ENCODE data around the gene CPVL.

Gene CPVL

DNA sequence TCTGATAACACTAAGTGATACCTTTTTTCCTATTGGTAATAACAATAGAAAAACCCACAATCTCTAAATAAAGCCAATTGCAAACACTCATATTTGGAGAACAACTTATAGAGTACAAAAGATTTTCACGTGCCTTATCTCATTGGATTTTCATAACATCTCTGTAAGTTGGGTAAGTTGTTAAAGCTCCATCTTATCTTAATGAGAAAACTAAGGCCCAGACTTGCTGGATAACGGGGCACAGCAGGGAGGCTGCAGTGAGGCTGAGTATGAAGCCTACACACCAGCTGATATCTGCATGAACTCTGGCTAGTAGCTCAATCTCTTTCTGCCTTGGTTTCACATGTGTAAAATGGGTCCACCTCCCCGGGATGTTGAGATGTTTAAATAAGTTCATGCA, 26.8 kb downstream of the CPVL start:
- no peak overlapping the region for H3K4ac ChIP-seq (ENCODE audit: low read depth in 1 of 2, low read length in 2 of 2)
- no peak overlapping the region for H3K27ac ChIP-seq (ENCODE audit: low read length, poor library complexity, severe bottlenecking)
- H4K8ac ChIP-seq (ENCODE audit: low read length), result no peak overlapping the region
- no peaks in the 10 kb centered on the region for H3K4me1 ChIP-seq (ENCODE audit: control insufficient read depth, insufficient read depth, low read depth, low read length)
- no peak overlapping the region for H3K9ac ChIP-seq (ENCODE audit: low read length)
- no peak overlapping the region for H3K4me3 ChIP-seq (ENCODE audit: insufficient read depth in 1 of 2, low read depth in 1 of 2, low read length in 2 of 2)
- no peak overlapping the region for H3K4me2 ChIP-seq (ENCODE audit: low read length, poor library complexity, severe bottlenecking)
- H3K36me3 ChIP-seq (ENCODE audit: control insufficient read depth in 1 of 2, insufficient read depth in 2 of 2, low read depth in 1 of 2, low read length in 2 of 2), result no peaks in the 10 kb centered on the region
- no peak overlapping the region for H4K91ac ChIP-seq (ENCODE audit: low read length)
- no peak overlapping the region for H3K23ac ChIP-seq (ENCODE audit: low read length in 2 of 2)
- H3K27me3 ChIP-seq (ENCODE audit: control insufficient read depth in 1 of 2, insufficient read depth in 1 of 2, low read length in 2 of 2), result peaks cover 12 to 14% of the 10 kb centered on the region in 2 experiments
- WGBS, result 49% methylated on average over 2 of the region's 3 CpGs
- no peak for DNase-seq
- no peak overlapping the region for H2AK5ac ChIP-seq (ENCODE audit: low read length, severe bottlenecking)
- H2AFZ ChIP-seq (ENCODE audit: low read depth, low read length), result no peak overlapping the region
- H3K79me1 ChIP-seq (replicated peaks; ENCODE audit: low read length, poor library complexity, severe bottlenecking), result no peaks in the 10 kb centered on the region
- H3K9me3 ChIP-seq (ENCODE audit: control insufficient read depth, low read length), result no peaks in the 10 kb centered on the region
- H3K18ac ChIP-seq (ENCODE audit: low read depth in 1 of 2, low read length in 2 of 2), result no peak overlapping the region
- no peak overlapping the region for H2BK120ac ChIP-seq (ENCODE audit: low read depth, low read length)
- no peak overlapping the region for H2BK5ac ChIP-seq (ENCODE audit: low read depth, low read length, poor library complexity, severe bottlenecking)
- no peak overlapping the region for H3K14ac ChIP-seq (ENCODE audit: low read length in 2 of 2)
- H2BK15ac ChIP-seq (ENCODE audit: low read depth, poor library complexity, severe bottlenecking), result no peak overlapping the region
- H2BK12ac ChIP-seq (ENCODE audit: low read length in 2 of 2), result no peak overlapping the region

DNA sequence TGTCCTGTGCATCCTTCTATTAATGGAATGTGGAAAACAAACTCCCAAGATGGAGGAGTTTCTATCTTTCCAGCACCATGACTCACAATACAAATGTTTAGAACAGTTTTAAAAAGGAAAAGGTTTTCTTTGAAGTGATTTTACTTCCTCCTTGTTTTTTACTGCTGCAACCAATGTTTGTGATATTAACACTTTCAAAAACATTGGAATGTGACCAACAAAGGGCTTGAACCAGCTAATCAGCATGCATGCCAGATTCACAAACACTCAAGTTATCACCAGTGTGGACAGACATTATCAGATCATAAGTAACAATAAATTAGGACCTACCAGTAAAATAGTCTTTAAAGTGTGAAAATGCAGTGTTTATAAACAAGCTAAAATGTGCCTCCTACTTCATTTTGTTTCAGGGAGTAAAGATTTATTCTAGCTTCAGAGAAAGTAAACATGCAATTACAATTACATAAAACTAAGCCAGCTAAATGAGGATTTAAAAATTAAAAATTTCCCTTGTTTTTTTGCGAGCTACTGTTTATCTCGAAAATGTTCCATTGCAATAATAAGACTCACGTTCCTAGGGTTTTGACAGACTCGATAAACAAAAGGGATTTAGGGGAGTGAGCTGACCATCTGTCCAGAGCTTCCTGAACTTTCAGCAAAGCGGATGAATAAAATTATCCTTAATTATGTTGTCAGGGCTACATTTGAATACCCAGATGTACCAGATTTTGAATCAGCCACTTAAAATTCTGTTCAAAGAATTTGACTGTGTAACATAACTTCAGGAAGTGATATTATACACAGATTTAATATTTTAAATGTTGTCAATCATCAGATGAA, 29.8 kb downstream of the CPVL start:
- Histone ChIP-seq H2BK12ac (ENCODE audit: low read length in 2 of 2) (no peak overlapping the region), H3K14ac (ENCODE audit: low read length in 2 of 2) (no peak overlapping the region), H2AK5ac (ENCODE audit: low read length, severe bottlenecking) (no peak overlapping the region), H3K9ac (ENCODE audit: low read length) (no peak overlapping the region), H3K23ac (ENCODE audit: low read length in 2 of 2) (no peak overlapping the region), H3K4me3 (ENCODE audit: insufficient read depth in 1 of 2, low read depth in 1 of 2, low read length in 2 of 2) (no peak overlapping the region), H3K4ac (ENCODE audit: low read depth in 1 of 2, low read length in 2 of 2) (no peak overlapping the region), H3K4me1 (ENCODE audit: control insufficient read depth, insufficient read depth, low read depth, low read length) (no peaks in the 10 kb centered on the region), H3K9me3 (ENCODE audit: control insufficient read depth, low read length) (no peaks in the 10 kb centered on the region), H3K4me2 (ENCODE audit: low read length, poor library complexity, severe bottlenecking) (no peak overlapping the region), H2BK15ac (ENCODE audit: low read depth, poor library complexity, severe bottlenecking) (no peak overlapping the region), H3K36me3 (ENCODE audit: control insufficient read depth in 1 of 2, insufficient read depth in 2 of 2, low read depth in 1 of 2, low read length in 2 of 2) (no peaks in the 10 kb centered on the region), H3K27me3 (ENCODE audit: control insufficient read depth in 1 of 2, insufficient read depth in 1 of 2, low read length in 2 of 2) (peaks cover 17 to 25% of the 10 kb centered on the region in 2 experiments), H3K18ac (ENCODE audit: low read depth in 1 of 2, low read length in 2 of 2) (no peak overlapping the region), H2BK120ac (ENCODE audit: low read depth, low read length) (no peak overlapping the region), H2BK5ac (ENCODE audit: low read depth, low read length, poor library complexity, severe bottlenecking) (no peak overlapping the region), H3K27ac (ENCODE audit: low read length, poor library complexity, severe bottlenecking) (no peak overlapping the region), H3K79me1 (replicated peaks; ENCODE audit: low read length, poor library complexity, severe bottlenecking) (no peaks in the 10 kb centered on the region), H2AFZ (ENCODE audit: low read depth, low read length) (no peak overlapping the region), H4K8ac (ENCODE audit: low read length) (no peak overlapping the region), H4K91ac (ENCODE audit: low read length) (no peak overlapping the region)
- WGBS, result 51% methylated on average over 4 of the region's 5 CpGs
- DNase-seq, result no peak

DNA sequence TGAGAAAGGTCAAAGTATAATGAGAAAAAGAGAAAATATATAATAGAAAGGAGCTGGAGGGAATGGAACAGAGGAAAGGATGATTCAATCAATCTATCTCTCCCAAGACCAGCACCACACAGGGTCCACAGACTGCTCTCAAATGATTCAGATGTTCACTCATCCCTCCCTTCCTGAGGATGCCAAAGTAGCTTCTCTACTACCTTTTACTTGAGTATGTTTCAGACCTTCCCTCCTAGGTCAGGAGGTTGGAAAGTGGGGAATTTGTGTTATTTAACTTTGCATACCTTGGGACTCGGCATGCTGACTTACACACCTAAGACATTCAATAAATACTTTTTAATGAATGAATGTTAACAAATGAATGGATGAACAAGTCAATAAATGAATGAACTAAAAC, 30.6 kb downstream of the CPVL start:
- Histone ChIP-seq H3K23ac (ENCODE audit: low read length in 2 of 2) (no peak overlapping the region), H2BK12ac (ENCODE audit: low read length in 2 of 2) (no peak overlapping the region), H2AFZ (ENCODE audit: low read depth, low read length) (no peak overlapping the region), H2BK5ac (ENCODE audit: low read depth, low read length, poor library complexity, severe bottlenecking) (no peak overlapping the region), H4K8ac (ENCODE audit: low read length) (no peak overlapping the region), H2AK5ac (ENCODE audit: low read length, severe bottlenecking) (no peak overlapping the region), H3K18ac (ENCODE audit: low read depth in 1 of 2, low read length in 2 of 2) (no peak overlapping the region), H3K4me3 (ENCODE audit: insufficient read depth in 1 of 2, low read depth in 1 of 2, low read length in 2 of 2) (no peak overlapping the region), H3K27me3 (ENCODE audit: control insufficient read depth in 1 of 2, insufficient read depth in 1 of 2, low read length in 2 of 2) (peaks cover 21 to 31% of the 10 kb centered on the region in 2 experiments), H3K27ac (ENCODE audit: low read length, poor library complexity, severe bottlenecking) (no peak overlapping the region), H3K14ac (ENCODE audit: low read length in 2 of 2) (no peak overlapping the region), H2BK15ac (ENCODE audit: low read depth, poor library complexity, severe bottlenecking) (no peak overlapping the region), H4K91ac (ENCODE audit: low read length) (no peak overlapping the region), H3K4me2 (ENCODE audit: low read length, poor library complexity, severe bottlenecking) (no peak overlapping the region), H3K79me1 (replicated peaks; ENCODE audit: low read length, poor library complexity, severe bottlenecking) (no peaks in the 10 kb centered on the region), H2BK120ac (ENCODE audit: low read depth, low read length) (no peak overlapping the region), H3K4me1 (ENCODE audit: control insufficient read depth, insufficient read depth, low read depth, low read length) (no peaks in the 10 kb centered on the region), H3K9me3 (ENCODE audit: control insufficient read depth, low read length) (no peaks in the 10 kb centered on the region), H3K4ac (ENCODE audit: low read depth in 1 of 2, low read length in 2 of 2) (no peak overlapping the region), H3K9ac (ENCODE audit: low read length) (no peak overlapping the region), H3K36me3 (ENCODE audit: control insufficient read depth in 1 of 2, insufficient read depth in 2 of 2, low read depth in 1 of 2, low read length in 2 of 2) (no peaks in the 10 kb centered on the region)
- no CpG with 5 or more reads among the region's 1 CpG for WGBS
- DNase-seq, result no peak

DNA sequence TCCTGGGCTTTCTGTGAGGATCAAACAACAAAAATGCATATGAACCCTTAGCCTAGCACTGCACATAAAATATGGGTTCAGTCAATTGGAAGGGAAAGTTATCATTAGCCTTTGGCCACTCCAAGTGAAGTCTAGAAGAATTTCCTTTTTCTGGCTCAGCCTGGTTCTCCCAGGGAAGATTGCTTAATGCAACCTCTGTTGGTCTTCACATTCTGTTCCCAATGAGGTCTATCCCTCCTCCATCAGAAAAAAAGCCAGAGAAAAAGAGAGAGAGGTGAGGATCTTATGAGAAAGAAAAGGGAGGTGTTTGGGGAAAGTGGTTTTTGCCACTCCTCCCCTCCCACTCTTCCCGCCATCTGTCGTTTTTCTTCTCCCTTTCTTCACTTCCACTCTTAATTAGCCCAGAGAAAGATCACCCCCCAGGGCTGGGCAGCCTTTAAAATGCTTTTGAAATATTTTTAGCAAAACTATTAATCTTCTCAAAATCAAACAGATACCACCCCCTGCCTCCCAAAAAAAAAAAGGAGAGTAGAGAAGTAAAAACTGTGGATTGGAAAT, 31.1 kb downstream of the CPVL start:
- Histone ChIP-seq H2AK5ac (ENCODE audit: low read length, severe bottlenecking) (no peak overlapping the region), H4K91ac (ENCODE audit: low read length) (no peak overlapping the region), H3K4ac (ENCODE audit: low read depth in 1 of 2, low read length in 2 of 2) (no peak overlapping the region), H2AFZ (ENCODE audit: low read depth, low read length) (no peak overlapping the region), H3K23ac (ENCODE audit: low read length in 2 of 2) (no peak overlapping the region), H3K79me1 (replicated peaks; ENCODE audit: low read length, poor library complexity, severe bottlenecking) (no peaks in the 10 kb centered on the region), H3K4me2 (ENCODE audit: low read length, poor library complexity, severe bottlenecking) (no peak overlapping the region), H3K27me3 (ENCODE audit: control insufficient read depth in 1 of 2, insufficient read depth in 1 of 2, low read length in 2 of 2) (peaks cover 27 to 37% of the 10 kb centered on the region in 2 experiments), H2BK15ac (ENCODE audit: low read depth, poor library complexity, severe bottlenecking) (no peak overlapping the region), H3K4me3 (ENCODE audit: insufficient read depth in 1 of 2, low read depth in 1 of 2, low read length in 2 of 2) (no peak overlapping the region), H2BK12ac (ENCODE audit: low read length in 2 of 2) (no peak overlapping the region), H3K27ac (ENCODE audit: low read length, poor library complexity, severe bottlenecking) (no peak overlapping the region), H4K8ac (ENCODE audit: low read length) (no peak overlapping the region), H3K14ac (ENCODE audit: low read length in 2 of 2) (no peak overlapping the region), H3K18ac (ENCODE audit: low read depth in 1 of 2, low read length in 2 of 2) (no peak overlapping the region), H3K4me1 (ENCODE audit: control insufficient read depth, insufficient read depth, low read depth, low read length) (no peaks in the 10 kb centered on the region), H3K9me3 (ENCODE audit: control insufficient read depth, low read length) (no peaks in the 10 kb centered on the region), H3K9ac (ENCODE audit: low read length) (no peak overlapping the region), H2BK5ac (ENCODE audit: low read depth, low read length, poor library complexity, severe bottlenecking) (no peak overlapping the region), H2BK120ac (ENCODE audit: low read depth, low read length) (no peak overlapping the region), H3K36me3 (ENCODE audit: control insufficient read depth in 1 of 2, insufficient read depth in 2 of 2, low read depth in 1 of 2, low read length in 2 of 2) (no peaks in the 10 kb centered on the region)
- DNase-seq, result no peak
- no CpG with 5 or more reads among the region's 2 CpGs for WGBS
